NB4 (cell line): ENCODE measurements around the gene ZNF91.

Source experiments
- DNase-seq: peaks from one replicate; pipeline ENCODE4 v3.0.0; 2010; ENCODE audit warnings: low read depth
- H3K4me3 ChIP-seq: one replicate; pipeline ENCODE4 v1.5.1; 2011; ENCODE audit warnings: mild to moderate bottlenecking, low read depth, low read length, moderate library complexity
- MYC ChIP-seq: IDR thresholded peaks from 2 replicates; pipeline ENCODE4 v1.6.1; 2011; ENCODE audit warnings: low read depth, low read length
- POLR2A ChIP-seq: IDR thresholded peaks from 2 replicates; pipeline ENCODE4 v1.6.1; 2011; ENCODE audit warnings: mild to moderate bottlenecking; ENCODE audit not compliant: insufficient read length; ENCODE audit errors: extremely low read depth
- TF ChIP-seq, protein P1 (sequence below): IDR thresholded peaks from one replicate; pipeline ENCODE4 v1.5.1; 2012; ENCODE audit warnings: low read depth, low read length
- TF ChIP-seq, protein P2 (sequence below): IDR thresholded peaks from 2 replicates; pipeline ENCODE4 v1.6.1; 2011; ENCODE audit warnings: low read depth, low read length

ZNF91 gene

DNA sequence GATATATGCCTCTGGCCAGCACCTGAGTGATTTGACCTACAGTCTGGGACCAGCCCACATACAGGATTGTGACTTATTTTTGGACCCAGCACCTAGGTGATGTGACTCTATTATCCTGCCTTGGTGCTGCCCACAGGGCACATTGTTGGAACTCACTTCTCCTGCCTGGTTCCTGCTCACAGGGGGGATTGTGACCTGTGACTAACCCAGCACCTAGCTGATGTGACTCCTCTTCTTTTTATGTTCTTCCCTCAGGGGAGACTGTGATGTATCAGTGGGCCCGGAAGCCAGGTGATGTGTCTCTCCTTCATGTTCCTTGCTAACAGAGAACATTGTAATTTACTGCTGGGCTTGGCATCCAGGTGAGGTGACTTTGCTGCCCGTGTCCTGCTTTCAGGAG is 82.1 kb downstream of the ZNF91 start:
- DNase-seq = no peak
- TF ChIP-seq, protein P1, sequence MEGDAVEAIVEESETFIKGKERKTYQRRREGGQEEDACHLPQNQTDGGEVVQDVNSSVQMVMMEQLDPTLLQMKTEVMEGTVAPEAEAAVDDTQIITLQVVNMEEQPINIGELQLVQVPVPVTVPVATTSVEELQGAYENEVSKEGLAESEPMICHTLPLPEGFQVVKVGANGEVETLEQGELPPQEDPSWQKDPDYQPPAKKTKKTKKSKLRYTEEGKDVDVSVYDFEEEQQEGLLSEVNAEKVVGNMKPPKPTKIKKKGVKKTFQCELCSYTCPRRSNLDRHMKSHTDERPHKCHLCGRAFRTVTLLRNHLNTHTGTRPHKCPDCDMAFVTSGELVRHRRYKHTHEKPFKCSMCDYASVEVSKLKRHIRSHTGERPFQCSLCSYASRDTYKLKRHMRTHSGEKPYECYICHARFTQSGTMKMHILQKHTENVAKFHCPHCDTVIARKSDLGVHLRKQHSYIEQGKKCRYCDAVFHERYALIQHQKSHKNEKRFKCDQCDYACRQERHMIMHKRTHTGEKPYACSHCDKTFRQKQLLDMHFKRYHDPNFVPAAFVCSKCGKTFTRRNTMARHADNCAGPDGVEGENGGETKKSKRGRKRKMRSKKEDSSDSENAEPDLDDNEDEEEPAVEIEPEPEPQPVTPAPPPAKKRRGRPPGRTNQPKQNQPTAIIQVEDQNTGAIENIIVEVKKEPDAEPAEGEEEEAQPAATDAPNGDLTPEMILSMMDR = no peak
- TF ChIP-seq POLR2A (no peak), MYC (no peak)
- TF ChIP-seq, protein P2, sequence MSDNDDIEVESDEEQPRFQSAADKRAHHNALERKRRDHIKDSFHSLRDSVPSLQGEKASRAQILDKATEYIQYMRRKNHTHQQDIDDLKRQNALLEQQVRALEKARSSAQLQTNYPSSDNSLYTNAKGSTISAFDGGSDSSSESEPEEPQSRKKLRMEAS = no peak

DNA sequence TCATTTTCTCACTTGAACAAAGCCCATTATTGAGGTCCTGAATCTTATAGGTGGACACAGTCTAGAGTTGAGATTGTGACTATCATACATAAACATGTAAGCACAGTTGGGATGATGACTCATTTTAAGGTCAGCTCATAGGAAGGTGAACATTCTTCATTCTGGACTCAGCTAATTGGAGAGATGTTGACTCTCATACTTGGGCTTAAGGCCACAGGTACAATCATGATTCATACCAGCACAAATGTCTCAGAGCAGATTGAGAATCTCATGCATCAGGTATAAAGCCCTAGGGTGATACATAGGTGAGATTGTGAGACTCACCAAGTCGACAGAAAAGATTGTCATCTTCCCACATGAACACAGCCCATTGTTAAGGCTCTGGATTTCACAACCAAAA is 82.8 kb downstream of the ZNF91 start:
- DNase-seq = no peak

More for the DNA sequence above, 82.1 kb downstream of the ZNF91 start:
- no peak overlapping the region for H3K4me3 ChIP-seq

DNA sequence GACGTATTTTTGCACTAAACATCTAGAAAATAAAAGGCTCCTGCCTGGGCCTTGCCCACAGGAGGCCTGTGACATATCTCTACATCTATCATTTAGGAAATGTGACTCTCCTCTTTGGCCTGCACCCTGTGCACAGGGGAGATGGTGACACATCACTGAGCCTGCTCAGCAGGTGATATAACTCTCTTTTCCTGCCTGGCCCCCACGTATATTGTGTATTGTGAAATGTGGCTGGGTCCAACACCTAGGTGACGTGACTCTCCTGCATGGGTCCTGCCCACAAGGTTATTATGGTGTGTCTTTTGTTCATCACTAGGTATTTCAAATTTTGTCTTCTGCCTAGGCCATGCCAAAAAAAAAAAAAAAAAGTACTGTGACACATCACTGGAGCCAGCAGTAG is 83.7 kb downstream of the ZNF91 start:
- no peak overlapping the region for H3K4me3 ChIP-seq
- no peak for DNase-seq
- TF ChIP-seq, protein P1 = no peak
- no peak for TF ChIP-seq MYC
- TF ChIP-seq, protein P2 = no peak
- TF ChIP-seq POLR2A = no peak

More for the DNA sequence above, 82.8 kb downstream of the ZNF91 start:
- no peak overlapping the region for H3K4me3 ChIP-seq
- TF ChIP-seq, protein P1 = no peak
- TF ChIP-seq, protein P2 = no peak
- TF ChIP-seq MYC = no peak
- TF ChIP-seq POLR2A = no peak

DNA sequence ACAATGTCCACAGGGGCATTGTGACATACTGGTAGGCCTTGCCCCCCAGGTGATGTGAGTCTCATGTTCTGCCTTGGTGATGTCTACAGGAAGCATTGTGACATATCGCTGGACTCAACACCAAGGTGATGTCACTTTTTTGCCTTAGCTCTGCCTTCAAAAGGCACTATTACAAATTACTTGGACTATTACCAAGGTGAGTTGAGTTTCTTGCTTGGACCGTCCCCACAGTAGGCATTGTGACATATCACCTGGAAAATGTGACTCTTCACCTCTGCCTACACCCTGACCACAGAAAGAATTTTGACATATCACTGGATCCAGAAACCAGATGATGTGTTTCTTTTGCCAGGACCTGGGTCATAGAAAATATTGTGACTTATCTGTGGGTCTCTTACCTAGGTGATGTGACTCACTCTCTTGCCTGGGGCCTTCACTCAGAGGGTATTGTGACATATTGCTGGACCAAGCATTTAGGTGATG is 84.5 kb downstream of the ZNF91 start:
- no peak overlapping the region for H3K4me3 ChIP-seq
- TF ChIP-seq, protein P2 = no peak
- TF ChIP-seq MYC = no peak
- no peak for TF ChIP-seq POLR2A
- TF ChIP-seq, protein P1 = no peak
- no peak for DNase-seq

DNA sequence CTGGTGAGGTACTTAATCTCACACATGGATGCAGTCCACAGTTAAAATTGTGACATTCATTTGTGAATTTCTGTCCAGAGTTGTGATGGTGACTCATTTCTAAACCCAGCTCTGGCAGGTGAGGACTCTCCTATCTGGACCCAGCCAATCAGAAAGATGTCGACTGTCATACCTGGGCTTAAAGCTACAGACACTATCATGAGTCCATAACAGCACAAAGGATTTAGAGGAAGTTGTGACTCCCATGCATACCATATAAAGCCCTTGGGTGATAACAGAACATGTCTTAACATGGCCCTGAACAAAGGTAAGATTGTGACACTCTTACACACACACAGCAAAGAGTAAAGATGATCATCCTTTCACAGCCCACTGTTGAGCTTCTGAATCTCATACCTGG is 85.3 kb downstream of the ZNF91 start:
- no peak overlapping the region for H3K4me3 ChIP-seq
- TF ChIP-seq, protein P1 = no peak
- TF ChIP-seq MYC = no peak
- TF ChIP-seq, protein P2 = no peak
- no peak for TF ChIP-seq POLR2A
- DNase-seq = no peak

DNA sequence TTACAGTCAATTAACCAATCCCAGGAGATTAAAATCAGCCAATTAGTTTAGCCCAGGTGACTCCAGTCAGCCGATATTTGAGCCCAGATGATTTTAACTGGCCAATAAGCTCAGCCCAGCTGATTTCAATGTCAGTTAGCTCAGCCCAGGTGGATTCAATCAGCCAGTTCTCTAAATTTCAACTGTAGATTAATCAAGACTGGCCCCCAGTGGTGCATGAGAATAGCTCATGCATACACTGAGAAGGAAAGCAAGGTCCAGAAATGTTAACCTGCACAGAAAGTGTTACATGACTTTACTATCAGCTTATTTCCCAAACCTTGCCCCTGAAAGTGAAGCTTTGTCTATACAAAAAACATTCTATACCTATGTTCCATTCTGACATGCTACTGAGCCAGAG is 89.7 kb downstream of the ZNF91 start:
- TF ChIP-seq MYC = no peak
- no peak for TF ChIP-seq POLR2A
- TF ChIP-seq, protein P1 = no peak
- TF ChIP-seq, protein P2 = no peak
- peak; percentile 27 for DNase-seq
- no peak overlapping the region for H3K4me3 ChIP-seq
